Astrocyte of the cerebellum (primary cell): ENCODE data around the gene HMCN1.
"Not testable (repeated sequence)": the region's sequence is repeated elsewhere in the genome, so short reads cannot be mapped to it uniquely, and the experiment has no call there.

Source experiments
- DNase-seq: peaks from one replicate; pipeline ENCODE4 v3.0.0-alpha.2; 2011; ENCODE audit warnings: low read depth
- H3K4me3 ChIP-seq: 2 replicates; pipeline ENCODE4 v1.5.1; 2011; ENCODE audit warnings: mild to moderate bottlenecking, low read depth, low read length, moderate library complexity
- in situ Hi-C: cut with HindIII; loops from 2 replicates; pipeline ENCODE4 v1.10.0; 2017; ENCODE audit warnings: low sequenced_read_pairs
- TF ChIP-seq, protein P1 (sequence below): IDR thresholded peaks from 2 replicates; pipeline ENCODE4 v1.5.1; 2012; ENCODE audit warnings: low read length, low read depth, moderate library complexity, mild to moderate bottlenecking; ENCODE audit errors: missing control alignments

HMCN1 gene

DNA sequence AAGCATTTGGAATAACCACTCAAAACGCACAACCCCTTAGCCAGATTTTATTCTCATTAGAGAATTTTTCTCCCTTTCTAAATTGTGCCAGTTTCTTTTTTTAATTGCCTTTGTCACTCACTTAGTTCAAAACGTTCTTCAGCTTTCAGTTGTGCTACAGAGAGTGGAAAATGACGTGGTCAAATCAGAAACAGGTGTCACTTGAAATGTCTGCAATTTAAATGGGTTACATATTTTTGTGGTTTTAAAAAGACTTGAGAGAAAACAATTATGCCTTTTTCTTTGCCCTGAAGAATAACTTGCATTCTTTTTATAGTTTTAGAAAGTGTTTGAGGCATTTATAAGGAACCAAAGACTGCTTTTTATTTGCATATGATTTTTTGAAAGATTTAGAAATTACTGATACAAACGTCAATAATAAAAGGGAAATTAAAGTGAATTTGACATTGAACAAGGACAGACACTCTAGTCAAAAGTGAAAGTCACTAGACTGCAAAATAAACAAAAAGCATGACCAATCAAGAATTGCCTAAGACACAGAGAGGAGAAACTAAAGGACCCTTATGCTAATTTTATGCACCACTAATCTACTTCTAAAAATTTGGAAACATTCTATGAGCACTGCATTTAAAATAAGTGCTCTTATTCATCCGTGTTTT lies 449.9 kb downstream of the HMCN1 start:
- no peak overlapping the region for H3K4me3 ChIP-seq
- TF ChIP-seq, protein P1, sequence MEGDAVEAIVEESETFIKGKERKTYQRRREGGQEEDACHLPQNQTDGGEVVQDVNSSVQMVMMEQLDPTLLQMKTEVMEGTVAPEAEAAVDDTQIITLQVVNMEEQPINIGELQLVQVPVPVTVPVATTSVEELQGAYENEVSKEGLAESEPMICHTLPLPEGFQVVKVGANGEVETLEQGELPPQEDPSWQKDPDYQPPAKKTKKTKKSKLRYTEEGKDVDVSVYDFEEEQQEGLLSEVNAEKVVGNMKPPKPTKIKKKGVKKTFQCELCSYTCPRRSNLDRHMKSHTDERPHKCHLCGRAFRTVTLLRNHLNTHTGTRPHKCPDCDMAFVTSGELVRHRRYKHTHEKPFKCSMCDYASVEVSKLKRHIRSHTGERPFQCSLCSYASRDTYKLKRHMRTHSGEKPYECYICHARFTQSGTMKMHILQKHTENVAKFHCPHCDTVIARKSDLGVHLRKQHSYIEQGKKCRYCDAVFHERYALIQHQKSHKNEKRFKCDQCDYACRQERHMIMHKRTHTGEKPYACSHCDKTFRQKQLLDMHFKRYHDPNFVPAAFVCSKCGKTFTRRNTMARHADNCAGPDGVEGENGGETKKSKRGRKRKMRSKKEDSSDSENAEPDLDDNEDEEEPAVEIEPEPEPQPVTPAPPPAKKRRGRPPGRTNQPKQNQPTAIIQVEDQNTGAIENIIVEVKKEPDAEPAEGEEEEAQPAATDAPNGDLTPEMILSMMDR, result no peak
- peak; percentile 22 for DNase-seq
- in situ Hi-C loops, result no loop called here

DNA sequence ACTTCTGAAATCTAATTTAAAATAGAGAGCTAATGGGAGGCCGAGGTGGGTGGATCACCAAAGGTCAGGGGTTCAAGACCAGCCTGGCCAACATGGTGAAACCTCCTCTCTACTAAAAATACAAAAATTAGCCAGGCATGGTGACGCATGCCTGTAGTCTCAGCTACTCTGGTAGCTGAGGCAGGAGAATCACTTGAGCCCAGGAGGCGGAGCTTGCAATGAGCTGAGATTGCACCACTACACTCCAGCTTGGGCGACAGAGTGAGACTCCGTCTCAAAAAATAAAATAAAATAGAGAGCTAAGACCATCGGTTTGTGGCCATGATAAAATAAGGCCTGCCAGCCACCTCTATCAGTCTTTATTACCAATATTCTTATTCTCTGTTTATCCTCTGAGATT lies 452.1 kb downstream of the HMCN1 start:
- in situ Hi-C loops, DNase-seq: not testable (repeated sequence)

DNA sequence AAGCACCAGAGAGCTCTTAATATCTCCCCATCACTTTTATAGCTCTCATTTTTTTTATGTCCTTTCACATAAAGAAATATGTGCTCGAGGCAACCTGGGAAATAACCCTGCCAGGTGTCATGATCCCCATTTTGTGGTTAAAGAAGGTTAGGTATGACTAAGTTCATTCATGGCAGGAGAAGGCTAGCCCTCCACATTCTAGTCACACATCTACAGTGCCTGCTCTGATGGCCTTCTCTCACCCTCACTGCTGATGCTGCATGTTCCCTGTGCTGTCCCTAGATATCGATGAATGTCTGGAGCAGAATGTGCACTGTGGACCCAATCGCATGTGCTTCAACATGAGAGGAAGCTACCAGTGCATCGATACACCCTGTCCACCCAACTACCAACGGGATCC lies 453.4 kb downstream of the HMCN1 start:
- TF ChIP-seq, protein P1, result no peak
- in situ Hi-C loops, result no loop called here
- H3K4me3 ChIP-seq, result no peak overlapping the region
- no peak for DNase-seq

More for the DNA sequence above, 452.1 kb downstream of the HMCN1 start:
- H3K4me3 ChIP-seq, result not testable (repeated sequence)

DNA sequence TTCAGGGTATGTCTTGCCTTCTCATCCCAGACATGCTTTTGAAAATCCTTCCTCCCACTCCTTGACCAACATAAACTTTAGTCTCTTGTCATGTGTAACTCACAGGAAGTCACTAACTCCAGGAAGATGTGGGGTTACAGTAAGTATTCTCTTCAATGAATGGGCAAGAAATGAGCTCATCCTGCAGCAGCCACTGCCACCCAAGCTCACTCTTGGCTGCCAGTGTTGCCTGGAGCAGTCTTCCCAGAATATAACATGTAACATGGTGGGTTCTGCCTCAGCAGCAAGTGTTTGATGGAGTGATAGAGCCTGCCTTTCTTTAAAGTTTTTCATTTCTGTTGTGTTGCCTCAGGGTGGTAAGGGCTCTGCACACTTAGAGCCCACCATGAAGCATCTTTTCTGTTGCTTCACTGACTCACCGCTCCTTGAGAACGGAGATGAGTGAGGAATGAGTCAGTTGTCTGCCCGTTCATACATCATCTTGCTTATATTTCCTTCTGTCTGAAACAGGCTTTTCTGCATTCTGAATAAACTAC lies 453.9 kb downstream of the HMCN1 start:
- TF ChIP-seq, protein P1, result no peak
- no peak overlapping the region for H3K4me3 ChIP-seq
- in situ Hi-C loops, result no loop called here
- DNase-seq, result peak; percentile 40

DNA sequence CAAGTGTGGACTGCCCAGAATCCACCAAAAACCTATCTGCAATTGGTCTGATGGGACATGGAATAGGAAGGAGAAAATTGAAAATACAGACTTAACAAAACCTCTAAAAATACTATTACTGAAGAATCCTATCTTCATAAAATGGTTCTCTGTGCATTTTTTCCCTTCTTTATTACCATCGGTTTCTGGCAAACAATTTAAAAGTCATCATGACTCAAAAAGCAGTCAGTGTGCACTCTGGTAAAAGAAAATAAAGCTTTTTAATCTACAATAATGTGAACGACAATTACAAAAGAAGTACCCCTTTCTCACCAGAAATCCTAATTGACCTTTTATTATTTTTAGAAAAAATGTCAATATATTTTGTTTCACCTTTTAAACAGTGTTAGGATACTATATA lies 454.5 kb downstream of the HMCN1 start:
- DNase-seq, result no peak
- in situ Hi-C loops, result no loop called here
- no peak overlapping the region for H3K4me3 ChIP-seq
- TF ChIP-seq, protein P1, result no peak

DNA sequence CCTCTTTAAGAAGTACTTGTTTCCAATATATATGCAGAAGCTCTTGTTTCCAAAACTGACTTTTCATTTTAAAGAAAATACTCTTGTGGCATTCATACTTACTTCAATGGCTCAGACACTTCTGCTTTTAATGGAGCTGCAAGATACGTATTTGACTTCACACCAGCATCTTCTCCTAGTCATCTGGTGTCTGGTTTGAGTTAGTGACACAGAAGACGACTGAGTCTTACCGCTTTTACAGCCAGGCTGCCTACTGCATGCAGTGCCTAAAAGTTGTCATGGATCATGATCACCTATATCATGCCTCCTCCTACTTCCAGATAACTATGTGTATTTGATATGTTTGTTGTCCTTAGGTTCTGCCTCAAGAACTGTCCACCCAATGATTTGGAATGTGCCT lies 455.0 kb downstream of the HMCN1 start:
- no peak for DNase-seq
- in situ Hi-C loops, result no loop called here
- no peak overlapping the region for H3K4me3 ChIP-seq
- TF ChIP-seq, protein P1, result no peak

DNA sequence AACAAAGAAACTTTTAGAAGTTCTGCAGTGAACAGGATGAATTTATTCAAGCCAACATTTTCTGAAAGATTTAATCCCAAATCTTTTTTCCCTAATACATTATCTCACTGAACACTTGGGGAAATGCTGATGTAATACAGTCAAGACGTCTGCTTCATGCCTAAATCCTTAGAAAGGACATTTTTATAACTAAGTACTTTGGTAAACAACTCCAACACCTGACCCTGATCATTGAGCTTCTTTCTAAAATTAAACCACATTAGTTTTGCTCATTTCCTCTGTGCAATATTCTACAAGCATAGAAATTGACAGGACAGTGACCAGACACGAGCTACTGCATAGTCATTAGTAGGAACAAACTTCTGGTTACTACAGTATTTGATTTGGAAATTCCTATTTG lies 457.3 kb downstream of the HMCN1 start:
- no peak overlapping the region for H3K4me3 ChIP-seq
- no peak for DNase-seq
- TF ChIP-seq, protein P1, result no peak
- in situ Hi-C loops, result no loop called here
